AG08396 (cell line): ENCODE results near the gene PRKX.
"Not testable (repeated sequence)": the region's sequence is repeated elsewhere in the genome, so short reads cannot be mapped to it uniquely, and the experiment has no call there.

Experiments used
- DNase-seq: peaks from one replicate; pipeline ENCODE4 v3.0.0; 2012; ENCODE audit warnings: low spot score, mixed read lengths

The PRKX gene

GRCh38 chrX:3653111-3653510, 60.3 kb downstream of the PRKX start:
- DNase-seq = no peak

GRCh38 chrX:3651277-3651676, 62.2 kb downstream of the PRKX start:
- DNase-seq = peak; percentile 28

GRCh38 chrX:3648084-3648483, 65.4 kb downstream of the PRKX start:
- DNase-seq = no peak

- DNase-seq = not testable (repeated sequence)
Measured at GRCh38 chrX:3639858-3640631, 73.4 kb downstream of the PRKX start.

GRCh38 chrX:3639236-3639635, 74.2 kb downstream of the PRKX start:
- DNase-seq = no peak

GRCh38 chrX:3638280-3638873, 75.1 kb downstream of the PRKX start:
- peak; percentile 58 for DNase-seq

GRCh38 chrX:3636803-3637202, 76.6 kb downstream of the PRKX start:
- no peak for DNase-seq

GRCh38 chrX:3631196-3631595, 82.3 kb downstream of the PRKX start:
- no peak for DNase-seq

GRCh38 chrX:3627594-3627993, 85.9 kb downstream of the PRKX start:
- no peak for DNase-seq

- no peak for DNase-seq
Measured at GRCh38 chrX:3621414-3621813, 92.0 kb downstream of the PRKX start.

GRCh38 chrX:3611744-3612143, 101.7 kb downstream of the PRKX start:
- not testable (repeated sequence) for DNase-seq

- peak; percentile 37 for DNase-seq
Measured at GRCh38 chrX:3609810-3610209, 103.6 kb downstream of the PRKX start.

- no peak for DNase-seq
Measured at GRCh38 chrX:3603026-3603661, 110.3 kb downstream of the PRKX start.

- DNase-seq = no peak
Measured at GRCh38 chrX:3599802-3600430, 113.5 kb downstream of the PRKX start.

- no peak for DNase-seq
Measured at GRCh38 chrX:3598709-3599108, 114.7 kb downstream of the PRKX start.

GRCh38 chrX:3598046-3598605, 115.3 kb downstream of the PRKX start:
- DNase-seq = no peak

GRCh38 chrX:3592184-3592583, 121.3 kb downstream of the PRKX start:
- DNase-seq = no peak

- DNase-seq = no peak
Measured at GRCh38 chrX:3589474-3589873, 124.0 kb downstream of the PRKX start.

- DNase-seq = no peak
Measured at GRCh38 chrX:3585719-3586118, 127.7 kb downstream of the PRKX start.

- no peak for DNase-seq
Measured at GRCh38 chrX:3584415-3584996, 128.9 kb downstream of the PRKX start.

- DNase-seq = no peak
Measured at GRCh38 chrX:3582451-3582850, 131.0 kb downstream of the PRKX start.

GRCh38 chrX:3581609-3582108, 131.8 kb downstream of the PRKX start:
- no peak for DNase-seq
